Measurements from ENCODE around the gene PRDM11. TPM values are rescaled to one million over a fixed set of nuclear protein-coding genes. Genes with fewer than 3 reads are reported as not detected.
"Not testable (repeated sequence)": the region's sequence is repeated elsewhere in the genome, so short reads cannot be mapped to it uniquely, and the experiment has no call there.

The PRDM11 gene
- total RNA-seq, 1 donor from 2014 or later = 32.9 TPM

DNA sequence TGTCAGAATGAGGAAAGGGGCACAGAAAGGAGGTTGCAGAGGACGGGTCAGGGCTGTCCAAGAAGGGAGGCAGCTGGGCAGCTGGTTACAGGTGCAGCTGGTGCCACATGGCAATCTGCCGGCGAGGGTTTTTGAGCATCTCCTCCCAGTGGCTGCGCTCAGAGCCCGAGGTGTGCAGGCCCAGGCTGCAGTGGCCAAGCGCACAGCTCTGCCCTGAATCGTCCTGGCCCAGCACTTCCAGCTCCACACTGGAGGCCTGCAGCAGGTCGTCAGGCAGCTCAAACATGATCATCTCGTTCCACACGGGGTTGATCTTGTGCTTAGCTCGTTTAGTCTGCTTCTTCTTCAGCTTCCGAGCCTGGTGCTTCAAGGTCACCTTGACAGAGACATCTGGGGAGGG lies 97.5 kb downstream of the PRDM11 start:
- Mint-ChIP-seq H3K4me1 (ENCODE audit: low read depth) (peaks cover 1% of the 10 kb centered on the region), H3K36me3 (ENCODE audit: low read depth) (no peaks in the 10 kb centered on the region), H3K4me3 (ENCODE audit: unreplicated experiment) (no peak overlapping the region), H3K9me3 (ENCODE audit: low read depth) (peaks cover 5% of the 10 kb centered on the region), H3K27ac (ENCODE audit: unreplicated experiment) (no peak overlapping the region), H3K27me3 (ENCODE audit: low read depth) (no peaks in the 10 kb centered on the region)
- DNase-seq (ENCODE audit: low spot score) = no peak
- TF ChIP-seq CTCF (IDR thresholded peaks at IDR 0.05) = no peak

DNA sequence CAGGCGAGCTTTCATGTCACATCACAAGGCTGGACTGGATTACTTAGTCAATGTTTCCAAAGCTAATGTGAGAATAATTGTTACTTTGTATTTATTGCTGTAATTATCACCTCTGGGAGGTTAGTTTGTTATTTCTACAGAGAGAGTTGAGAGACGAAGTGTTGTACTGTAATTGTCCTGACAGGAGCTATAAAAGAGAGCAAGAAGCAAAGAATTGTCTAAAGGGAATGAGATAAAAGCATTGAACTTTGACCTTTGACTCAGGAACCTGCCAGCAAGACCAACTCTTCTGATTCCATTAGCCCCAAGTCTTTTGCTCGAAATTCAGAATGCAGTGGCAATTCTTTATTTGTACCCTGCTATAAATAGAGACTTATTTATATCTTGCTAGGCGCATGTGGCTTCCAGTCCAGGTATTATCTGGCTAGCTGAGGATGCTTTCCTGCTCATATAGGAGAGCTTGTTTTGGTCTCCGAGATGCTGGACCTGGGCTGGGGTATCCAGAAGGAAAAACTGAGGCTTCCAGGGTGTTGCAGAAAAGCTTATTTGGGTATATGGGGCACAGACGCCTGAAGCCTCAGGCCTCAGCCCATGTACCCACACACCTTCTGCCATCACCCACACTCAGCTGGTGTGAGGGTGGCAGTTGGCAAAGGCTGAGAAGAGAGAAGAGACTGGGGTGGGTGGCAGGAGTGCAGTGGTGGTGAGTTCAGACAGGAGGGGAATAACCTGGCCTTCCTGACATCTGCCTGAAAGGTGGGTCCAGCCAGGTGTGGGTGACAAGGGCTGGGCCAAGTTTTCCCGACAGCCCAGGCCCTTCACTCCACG lies 99.0 kb downstream of the PRDM11 start:
- Mint-ChIP-seq H3K36me3 (ENCODE audit: low read depth) (no peaks in the 10 kb centered on the region), H3K9me3 (ENCODE audit: low read depth) (no peaks in the 10 kb centered on the region), H3K4me1 (ENCODE audit: low read depth) (no peaks in the 10 kb centered on the region), H3K27ac (ENCODE audit: unreplicated experiment) (no peak overlapping the region), H3K4me3 (ENCODE audit: unreplicated experiment) (no peak overlapping the region), H3K27me3 (ENCODE audit: low read depth) (peaks cover 1% of the 10 kb centered on the region)
- DNase-seq (ENCODE audit: low spot score) = no peak
- TF ChIP-seq CTCF (IDR thresholded peaks at IDR 0.05) = no peak

DNA sequence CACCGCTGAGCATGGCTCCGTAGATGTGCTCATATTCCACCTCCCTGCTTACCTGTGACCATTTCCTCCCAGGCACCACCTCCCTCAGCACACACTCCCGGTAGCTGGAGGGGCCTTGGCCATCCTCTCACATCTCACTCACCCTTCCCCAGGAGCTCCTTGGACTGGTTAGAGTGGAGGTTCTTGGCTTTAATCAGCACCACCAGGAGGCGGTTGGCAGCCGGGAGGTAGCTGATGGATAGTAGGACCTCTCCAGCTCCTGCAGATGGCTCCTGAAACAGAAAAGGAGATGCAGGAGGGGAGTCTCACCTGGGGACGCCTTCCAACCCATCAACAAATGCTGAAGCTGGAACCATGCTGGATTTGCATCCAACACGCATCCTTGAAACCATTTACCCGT lies 99.8 kb downstream of the PRDM11 start:
- no peak overlapping the region for H3K27ac Mint-ChIP-seq (ENCODE audit: unreplicated experiment)
- H3K4me3 Mint-ChIP-seq (ENCODE audit: unreplicated experiment) = no peak overlapping the region
- no peaks in the 10 kb centered on the region for H3K4me1 Mint-ChIP-seq (ENCODE audit: low read depth)
- peaks cover 1% of the 10 kb centered on the region for H3K27me3 Mint-ChIP-seq (ENCODE audit: low read depth)
- no peaks in the 10 kb centered on the region for H3K36me3 Mint-ChIP-seq (ENCODE audit: low read depth)
- TF ChIP-seq CTCF (IDR thresholded peaks at IDR 0.05) = no peak
- H3K9me3 Mint-ChIP-seq (ENCODE audit: low read depth) = no peaks in the 10 kb centered on the region
- no peak for DNase-seq (ENCODE audit: low spot score)

DNA sequence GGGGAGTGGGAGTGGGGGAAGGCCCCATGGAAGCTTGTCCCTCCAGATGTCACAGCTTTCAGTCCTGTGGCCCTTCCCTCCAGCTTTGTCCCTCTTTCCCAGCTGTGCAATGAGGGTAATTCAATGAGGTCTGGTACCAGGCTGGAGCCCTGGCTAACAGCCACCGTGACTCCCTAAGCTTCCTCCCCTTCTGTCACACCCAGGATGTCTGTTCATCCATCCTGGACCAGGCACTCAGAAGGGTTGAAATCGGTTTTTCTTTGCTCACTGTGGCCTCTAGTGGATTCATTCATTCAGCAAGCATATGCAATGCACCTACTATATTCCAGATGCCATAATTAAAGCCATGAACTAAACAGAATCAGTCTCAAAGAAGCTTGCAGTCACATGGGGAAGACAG lies 101.0 kb downstream of the PRDM11 start:
- no peak for TF ChIP-seq CTCF (IDR thresholded peaks at IDR 0.05)
- H3K27ac Mint-ChIP-seq (ENCODE audit: unreplicated experiment) = no peak overlapping the region
- no peak for DNase-seq (ENCODE audit: low spot score)
- peaks cover under 1% of the 10 kb centered on the region for H3K4me1 Mint-ChIP-seq (ENCODE audit: low read depth)
- H3K27me3 Mint-ChIP-seq (ENCODE audit: low read depth) = peaks cover 1% of the 10 kb centered on the region
- H3K36me3 Mint-ChIP-seq (ENCODE audit: low read depth) = no peaks in the 10 kb centered on the region
- H3K9me3 Mint-ChIP-seq (ENCODE audit: low read depth) = no peaks in the 10 kb centered on the region
- no peak overlapping the region for H3K4me3 Mint-ChIP-seq (ENCODE audit: unreplicated experiment)

DNA sequence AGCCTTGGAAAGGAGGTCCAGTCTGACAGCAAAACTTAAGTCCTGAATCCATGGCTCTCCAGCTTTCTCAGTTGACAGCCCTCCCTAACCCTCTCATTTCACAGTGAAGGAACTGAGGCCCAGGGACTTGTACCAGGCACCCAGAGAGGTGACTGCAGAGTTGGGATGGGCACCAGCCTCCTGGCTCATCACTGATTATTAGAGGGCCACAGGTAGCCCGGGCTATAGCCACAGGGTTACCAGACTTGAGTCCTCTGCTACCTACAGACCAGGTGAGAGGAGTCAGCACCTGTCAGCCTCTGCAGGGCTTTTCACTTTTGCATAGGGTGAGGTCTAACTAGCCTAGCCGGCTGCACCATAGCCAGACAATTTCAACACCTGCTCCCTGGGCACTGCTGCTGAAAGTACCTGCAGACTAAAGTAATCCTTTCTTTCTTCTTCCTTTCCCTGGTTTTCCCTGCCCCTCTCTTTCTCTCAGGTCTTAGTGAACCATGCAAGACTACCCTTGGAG lies 102.1 kb downstream of the PRDM11 start:
- Mint-ChIP-seq H3K4me1 (ENCODE audit: low read depth) (peaks cover 9% of the 10 kb centered on the region), H3K27ac (ENCODE audit: unreplicated experiment) (no peak overlapping the region), H3K27me3 (ENCODE audit: low read depth) (peaks cover 1% of the 10 kb centered on the region), H3K4me3 (ENCODE audit: unreplicated experiment) (no peak overlapping the region), H3K36me3 (ENCODE audit: low read depth) (no peaks in the 10 kb centered on the region), H3K9me3 (ENCODE audit: low read depth) (no peaks in the 10 kb centered on the region)
- TF ChIP-seq CTCF (IDR thresholded peaks at IDR 0.05) = no peak
- no peak for DNase-seq (ENCODE audit: low spot score)

DNA sequence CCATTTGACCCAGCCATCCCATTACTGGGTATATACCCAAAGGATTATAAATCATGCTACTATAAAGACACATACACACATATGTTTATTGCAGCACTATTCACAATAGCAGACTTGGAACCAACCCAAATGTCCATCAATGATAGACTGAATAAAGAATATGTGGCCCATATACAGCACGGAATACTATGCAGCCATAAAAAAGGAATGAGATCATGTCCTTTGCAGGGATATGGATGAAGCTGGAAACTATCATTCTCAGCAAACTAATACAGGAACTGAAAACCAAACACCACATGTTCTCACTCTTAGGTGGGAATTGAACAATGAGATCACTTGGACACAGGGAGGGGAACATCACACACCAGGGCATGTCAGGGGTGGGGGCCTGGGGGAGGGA lies 102.9 kb downstream of the PRDM11 start:
- not testable (repeated sequence) for H3K36me3 Mint-ChIP-seq (ENCODE audit: low read depth); H3K27ac Mint-ChIP-seq (ENCODE audit: unreplicated experiment); H3K4me3 Mint-ChIP-seq (ENCODE audit: unreplicated experiment); DNase-seq (ENCODE audit: low spot score); H3K27me3 Mint-ChIP-seq (ENCODE audit: low read depth); H3K9me3 Mint-ChIP-seq (ENCODE audit: low read depth)
- peaks cover 14% of the 10 kb centered on the region for H3K4me1 Mint-ChIP-seq (ENCODE audit: low read depth)

Data from chondrocyte (in vitro differentiated cells).